ENCODE results near the gene NGRN.

DNA sequence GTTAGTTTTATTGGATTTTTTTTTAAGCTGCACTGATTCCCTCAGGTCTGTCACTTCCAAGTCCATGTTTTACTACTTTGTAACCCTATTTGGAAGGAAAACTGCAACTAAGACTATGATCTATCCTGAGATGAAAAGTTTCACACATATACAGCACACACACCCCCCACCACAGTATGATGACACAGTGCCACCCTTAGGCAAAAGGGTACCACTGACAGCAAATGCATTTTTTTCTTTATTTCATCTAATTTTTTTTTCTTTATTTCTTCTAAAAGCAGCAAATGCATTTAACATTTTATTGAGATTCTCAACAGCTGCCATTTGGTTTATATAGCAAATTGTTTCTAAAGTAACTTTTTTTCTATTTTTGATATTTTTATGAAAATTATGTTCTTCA is 21.2 kb downstream of the NGRN start:
- TF ChIP-seq CTCF (conservative IDR thresholded peaks at IDR 0.05; ENCODE audit: low read depth, low read length) (peak; percentile 48), FOS (IDR thresholded peaks at IDR 0.05; ENCODE audit: low read depth, low read length) (no peak), MXI1 (IDR thresholded peaks at IDR 0.05; ENCODE audit: borderline replicate concordance, low read depth, low read length) (no peak), POLR2A (IDR thresholded peaks at IDR 0.05; ENCODE audit: low read depth, low read length) (no peak), MAFK (IDR thresholded peaks at IDR 0.05; ENCODE audit: low read depth, low read length) (no peak), MAZ (IDR thresholded peaks at IDR 0.05; ENCODE audit: borderline replicate concordance, low read depth, low read length) (no peak)
